Subcutaneous adipose tissue (tissue), 4 donors: ENCODE measurements around the gene ADGRE1. TPM values are rescaled to one million over a fixed set of nuclear protein-coding genes. Genes with fewer than 3 reads are reported as not detected.

Experiments used
- CTCF ChIP-seq: fragments of 450-650 bp; IDR thresholded peaks from one replicate; pipeline ENCODE4 v1.5.1; 2016; ENCODE audit warnings: low read depth, mild to moderate bottlenecking, control low read depth, antibody characterized with exemption, moderate library complexity
- total RNA-seq, 4 donors: library from RNA; depleted of rRNA; stranded (reverse); fragments of >200 nt; gene quantifications; one replicate each; pipeline ENCODE4 v1.1.0, GENCODE V29; 2016

Gene ADGRE1
- total RNA-seq, 4 donors from 2014 or later = 0.17 TPM; not detected in 3

DNA sequence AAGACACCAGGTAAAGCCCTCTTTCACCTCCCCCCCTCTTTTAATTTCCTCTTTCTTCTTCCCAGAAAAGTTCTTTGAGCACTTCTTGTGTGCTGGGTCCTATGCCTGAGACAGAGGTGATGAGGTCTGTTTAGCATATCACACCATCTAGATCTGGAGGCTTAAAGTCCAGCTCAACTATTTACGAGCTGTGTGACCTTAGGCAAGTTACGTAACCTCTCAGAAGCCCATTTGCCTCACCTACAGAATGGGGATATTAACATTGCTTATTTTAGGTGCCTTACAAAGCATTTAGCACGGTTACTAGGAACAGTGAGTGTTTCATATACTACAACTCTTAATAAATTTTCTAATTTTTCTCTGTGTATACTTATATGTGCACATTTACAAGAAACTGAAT lies 47.7 kb downstream of the ADGRE1 start:
- no peak for TF ChIP-seq CTCF

DNA sequence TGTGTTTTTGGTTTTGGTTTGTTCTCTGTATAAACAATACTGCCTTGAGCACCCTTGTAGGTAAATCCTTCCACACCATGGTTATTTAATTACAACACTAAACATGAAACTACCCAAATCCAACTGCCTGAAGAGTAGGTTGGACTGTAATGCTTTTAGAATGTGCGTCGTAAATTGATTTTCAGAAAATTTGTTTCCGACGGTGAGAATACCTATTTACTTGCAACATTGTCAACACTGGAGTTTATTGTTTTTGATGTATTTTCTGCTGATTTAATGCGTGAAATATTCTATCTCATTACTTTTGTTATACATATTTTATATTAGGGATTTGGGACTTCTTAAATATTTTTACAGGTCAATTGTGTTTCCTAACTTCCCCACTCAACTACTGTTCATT lies 48.2 kb downstream of the ADGRE1 start:
- TF ChIP-seq CTCF = no peak

GRCh38 chr19:6945733-6946132 lies 58.4 kb downstream of the ADGRE1 start:
- TF ChIP-seq CTCF = no peak

GRCh38 chr19:6947745-6948144 lies 60.4 kb downstream of the ADGRE1 start:
- no peak for TF ChIP-seq CTCF

- no peak for TF ChIP-seq CTCF
Measured at GRCh38 chr19:6948884-6949283, 61.5 kb downstream of the ADGRE1 start.

- no peak for TF ChIP-seq CTCF
Measured at GRCh38 chr19:6952956-6953355, 65.6 kb downstream of the ADGRE1 start.

GRCh38 chr19:6955082-6955481 lies 67.7 kb downstream of the ADGRE1 start:
- no peak for TF ChIP-seq CTCF

DNA sequence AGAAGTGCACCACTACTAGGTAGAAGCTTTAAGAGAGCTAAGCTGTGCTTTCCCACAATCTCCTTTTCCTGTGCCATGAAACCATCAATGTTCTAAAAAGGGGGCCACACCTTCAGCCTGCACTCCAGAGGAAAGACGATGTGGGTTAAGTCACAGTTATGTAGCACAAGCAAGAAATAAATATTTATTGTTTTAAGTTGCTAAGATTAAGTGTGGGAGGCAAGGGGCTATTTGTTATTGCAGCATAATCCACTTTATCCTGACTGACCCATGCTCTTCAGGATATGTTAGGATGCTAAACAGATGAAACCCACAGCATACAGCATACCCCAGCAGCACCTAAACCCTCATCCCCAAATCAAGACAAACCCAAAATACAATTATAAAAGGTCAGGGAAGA lies 69.2 kb downstream of the ADGRE1 start:
- no peak for TF ChIP-seq CTCF
